ENCODE results near the gene GUCA2A.
A peak's percentile ranks its signal among the peaks of the same experiment; 100 is the strongest.
"Not testable (repeated sequence)": the region's sequence is repeated elsewhere in the genome, so short reads cannot be mapped to it uniquely, and the experiment has no call there.

GUCA2A gene

GRCh38 chr1:42164551-42165420 lies at the start of gene GUCA2A:
TSS of gene GUCA2A (minus strand) at chr1:42164745. CDS start at chr1:42164712, 33 bp downstream.
- H3K4me3 ChIP-seq (replicated peaks in 1 of 2; ENCODE audit: low read depth in 2 of 2, low read length in 2 of 2) = no peak within 1 kb of the TSS
- no peak for TF ChIP-seq CTCF (IDR thresholded peaks at IDR 0.05; ENCODE audit: low read depth, low read length)
- DNase-seq (ENCODE audit: low read depth in 2 of 2) = no peak

GRCh38 chr1:42211224-42211623 lies 46.7 kb upstream of the GUCA2A start:
- DNase-seq (ENCODE audit: low read depth in 2 of 2) = peak in 1 of 2 donors; percentile 65
- no peak for TF ChIP-seq CTCF (IDR thresholded peaks at IDR 0.05; ENCODE audit: low read depth, low read length)
- H3K4me3 ChIP-seq (replicated peaks in 1 of 2; ENCODE audit: low read depth in 2 of 2, low read length in 2 of 2) = no peak overlapping the region

GRCh38 chr1:42210421-42211133 lies 46.0 kb upstream of the GUCA2A start:
- TF ChIP-seq CTCF (IDR thresholded peaks at IDR 0.05; ENCODE audit: low read depth, low read length) = no peak
- no peak overlapping the region for H3K4me3 ChIP-seq (replicated peaks in 1 of 2; ENCODE audit: low read depth in 2 of 2, low read length in 2 of 2)
- DNase-seq (ENCODE audit: low read depth in 2 of 2) = peak; percentile 36 to 76

GRCh38 chr1:42209526-42210251 lies 45.1 kb upstream of the GUCA2A start:
- TF ChIP-seq CTCF (IDR thresholded peaks at IDR 0.05; ENCODE audit: low read depth, low read length) = no peak
- no peak overlapping the region for H3K4me3 ChIP-seq (replicated peaks in 1 of 2; ENCODE audit: low read depth in 2 of 2, low read length in 2 of 2)
- DNase-seq (ENCODE audit: low read depth in 2 of 2) = no peak

GRCh38 chr1:42206930-42207329 lies 42.4 kb upstream of the GUCA2A start:
- DNase-seq (ENCODE audit: low read depth in 2 of 2); H3K4me3 ChIP-seq (replicated peaks in 1 of 2; ENCODE audit: low read depth in 2 of 2, low read length in 2 of 2): not testable (repeated sequence)

GRCh38 chr1:42206164-42206563 lies 41.6 kb upstream of the GUCA2A start:
- no peak for DNase-seq (ENCODE audit: low read depth in 2 of 2)
- H3K4me3 ChIP-seq (replicated peaks in 1 of 2; ENCODE audit: low read depth in 2 of 2, low read length in 2 of 2) = no peak overlapping the region
- no peak for TF ChIP-seq CTCF (IDR thresholded peaks at IDR 0.05; ENCODE audit: low read depth, low read length)

- no peak for TF ChIP-seq CTCF (IDR thresholded peaks at IDR 0.05; ENCODE audit: low read depth, low read length)
- no peak overlapping the region for H3K4me3 ChIP-seq (replicated peaks in 1 of 2; ENCODE audit: low read depth in 2 of 2, low read length in 2 of 2)
- no peak for DNase-seq (ENCODE audit: low read depth in 2 of 2)
Observed at GRCh38 chr1:42201986-42202385, 37.4 kb upstream of the GUCA2A start.

All from cardiac fibroblast (primary cell).